GM19452 (cell line): Measurements from ENCODE around the gene NKD1.
"Not testable (repeated sequence)": the region's sequence is repeated elsewhere in the genome, so short reads cannot be mapped to it uniquely, and the experiment has no call there.

ENCODE experiments used
- ATAC-seq: cut with Tn5 transposase; IDR thresholded peaks from one replicate; pipeline ENCODE4 v1.9.1; 2021; ENCODE audit not compliant: unreplicated experiment

NKD1 gene

GRCh38 chr16:50575743-50576142 is 27.5 kb downstream of the NKD1 start:
- ATAC-seq: no peak

- ATAC-seq: no peak
Observed at GRCh38 chr16:50576403-50577113, 28.4 kb downstream of the NKD1 start.

GRCh38 chr16:50578137-50578536 is 29.9 kb downstream of the NKD1 start:
- no peak for ATAC-seq

GRCh38 chr16:50579373-50579772 is 31.2 kb downstream of the NKD1 start:
- ATAC-seq: not testable (repeated sequence)

GRCh38 chr16:50580180-50580798 is 32.1 kb downstream of the NKD1 start:
- no peak for ATAC-seq

- no peak for ATAC-seq
Observed at GRCh38 chr16:50581845-50582244, 33.6 kb downstream of the NKD1 start.

GRCh38 chr16:50583211-50583610 is 35.0 kb downstream of the NKD1 start:
- ATAC-seq: no peak

- no peak for ATAC-seq
Observed at GRCh38 chr16:50584033-50584722, 36.0 kb downstream of the NKD1 start.

- no peak for ATAC-seq
Observed at GRCh38 chr16:50585331-50585776, 37.2 kb downstream of the NKD1 start.

- ATAC-seq: no peak
Observed at GRCh38 chr16:50587543-50587942, 39.3 kb downstream of the NKD1 start.

GRCh38 chr16:50588276-50588675 is 40.1 kb downstream of the NKD1 start:
- no peak for ATAC-seq

GRCh38 chr16:50591209-50591608 is 43.0 kb downstream of the NKD1 start:
- no peak for ATAC-seq

- ATAC-seq: no peak
Observed at GRCh38 chr16:50591800-50592771, 43.9 kb downstream of the NKD1 start.

- ATAC-seq: no peak
Observed at GRCh38 chr16:50592996-50593395, 44.8 kb downstream of the NKD1 start.

- no peak for ATAC-seq
Observed at GRCh38 chr16:50593410-50594150, 45.4 kb downstream of the NKD1 start.

- no peak for ATAC-seq
Observed at GRCh38 chr16:50594308-50595260, 46.4 kb downstream of the NKD1 start.

GRCh38 chr16:50595859-50596258 is 47.7 kb downstream of the NKD1 start:
- ATAC-seq: no peak

GRCh38 chr16:50596762-50597450 is 48.7 kb downstream of the NKD1 start:
- ATAC-seq: no peak
